Mucosa of rectum (tissue), 2 donors: Measurements from ENCODE around the gene FRMPD1.
"Not testable (repeated sequence)": the region's sequence is repeated elsewhere in the genome, so short reads cannot be mapped to it uniquely, and the experiment has no call there.

Source experiments
- H3K27ac ChIP-seq, 2 donors: one replicate each; pipeline ENCODE4 v1.7.0; 2013; ENCODE audit warnings: inconsistent platforms in 2 of 2, low read depth in 2 of 2, low read length in 2 of 2
- H3K27me3 ChIP-seq, 2 donors: one replicate each; pipeline ENCODE4 v1.7.0; 2013; ENCODE audit warnings: low read length in 2 of 2; ENCODE audit not compliant: control insufficient read depth in 2 of 2, insufficient read depth in 2 of 2
- H3K36me3 ChIP-seq, 2 donors: one replicate each; pipeline ENCODE4 v1.7.0; 2013; ENCODE audit warnings: low read length in 2 of 2; ENCODE audit not compliant: control insufficient read depth in 2 of 2, insufficient read depth in 2 of 2
- H3K4me1 ChIP-seq, 2 donors: one replicate each; pipeline ENCODE4 v1.7.0; 2013; ENCODE audit warnings: low read length in 2 of 2, mild to moderate bottlenecking in 1 of 2; ENCODE audit not compliant: control insufficient read depth in 2 of 2, insufficient read depth in 2 of 2
- H3K4me3 ChIP-seq, 2 donors: one replicate each; pipeline ENCODE4 v1.7.0; 2013; ENCODE audit warnings: low read length in 2 of 2
- H3K9ac ChIP-seq, 2 donors: one replicate each; pipeline ENCODE4 v1.7.0; 2013; ENCODE audit warnings: low read length in 2 of 2, low read depth in 1 of 2, mild to moderate bottlenecking in 1 of 2
- H3K9me3 ChIP-seq, 2 donors: one replicate each; pipeline ENCODE4 v1.7.0; 2013; ENCODE audit warnings: low read length in 2 of 2; ENCODE audit not compliant: control insufficient read depth in 2 of 2
- donor health status: healthy.
- donor health status: Normal muscosa, but diverticular disease.

The FRMPD1 gene

GRCh38 chr9:37749129-37749528, 98.4 kb downstream of the FRMPD1 start:
- no peaks in the 10 kb centered on the region for H3K9me3 ChIP-seq
- H3K4me3 ChIP-seq: no peak overlapping the region
- H3K9ac ChIP-seq: no peak overlapping the region
- no peak overlapping the region for H3K27ac ChIP-seq
- peaks cover 3 to 6% of the 10 kb centered on the region in 2 donors for H3K4me1 ChIP-seq
- H3K27me3 ChIP-seq: no peaks in the 10 kb centered on the region
- no peaks in the 10 kb centered on the region for H3K36me3 ChIP-seq

GRCh38 chr9:37751186-37751585, 100.4 kb downstream of the FRMPD1 start:
- H3K27ac ChIP-seq: no peak overlapping the region
- H3K27me3 ChIP-seq: no peaks in the 10 kb centered on the region
- no peaks in the 10 kb centered on the region for H3K9me3 ChIP-seq
- no peaks in the 10 kb centered on the region for H3K36me3 ChIP-seq
- no peak overlapping the region for H3K9ac ChIP-seq
- peaks cover 11 to 13% of the 10 kb centered on the region in 2 donors for H3K4me1 ChIP-seq
- H3K4me3 ChIP-seq: no peak overlapping the region

GRCh38 chr9:37751704-37752103, 101.0 kb downstream of the FRMPD1 start:
- H3K4me1 ChIP-seq: peaks cover 11 to 13% of the 10 kb centered on the region in 2 donors
- H3K9ac ChIP-seq, H3K9me3 ChIP-seq: not testable (repeated sequence)

GRCh38 chr9:37752112-37752511, 101.4 kb downstream of the FRMPD1 start:
- not testable (repeated sequence) for H3K9me3 ChIP-seq, H3K9ac ChIP-seq, H3K36me3 ChIP-seq, H3K27ac ChIP-seq, H3K4me3 ChIP-seq, H3K27me3 ChIP-seq
- peaks cover 11 to 13% of the 10 kb centered on the region in 2 donors for H3K4me1 ChIP-seq

More at GRCh38 chr9:37751704-37752103, 101.0 kb downstream of the FRMPD1 start:
- not testable (repeated sequence) for H3K27ac ChIP-seq, H3K27me3 ChIP-seq, H3K4me3 ChIP-seq, H3K36me3 ChIP-seq

- Histone ChIP-seq H3K4me1 (peaks cover 11 to 13% of the 10 kb centered on the region in 2 donors), H3K9ac (peak overlapping the region in 1 of 2 donors; percentile 86), H3K27ac (no peak overlapping the region), H3K27me3 (no peaks in the 10 kb centered on the region), H3K9me3 (no peaks in the 10 kb centered on the region), H3K4me3 (peak overlapping the region; percentile 81 to 98), H3K36me3 (peaks cover 0 to 3% of the 10 kb centered on the region in 2 donors)
These were observed 102.1 kb downstream of the FRMPD1 start for GRCh38 chr9:37752642-37753488.

DNA sequence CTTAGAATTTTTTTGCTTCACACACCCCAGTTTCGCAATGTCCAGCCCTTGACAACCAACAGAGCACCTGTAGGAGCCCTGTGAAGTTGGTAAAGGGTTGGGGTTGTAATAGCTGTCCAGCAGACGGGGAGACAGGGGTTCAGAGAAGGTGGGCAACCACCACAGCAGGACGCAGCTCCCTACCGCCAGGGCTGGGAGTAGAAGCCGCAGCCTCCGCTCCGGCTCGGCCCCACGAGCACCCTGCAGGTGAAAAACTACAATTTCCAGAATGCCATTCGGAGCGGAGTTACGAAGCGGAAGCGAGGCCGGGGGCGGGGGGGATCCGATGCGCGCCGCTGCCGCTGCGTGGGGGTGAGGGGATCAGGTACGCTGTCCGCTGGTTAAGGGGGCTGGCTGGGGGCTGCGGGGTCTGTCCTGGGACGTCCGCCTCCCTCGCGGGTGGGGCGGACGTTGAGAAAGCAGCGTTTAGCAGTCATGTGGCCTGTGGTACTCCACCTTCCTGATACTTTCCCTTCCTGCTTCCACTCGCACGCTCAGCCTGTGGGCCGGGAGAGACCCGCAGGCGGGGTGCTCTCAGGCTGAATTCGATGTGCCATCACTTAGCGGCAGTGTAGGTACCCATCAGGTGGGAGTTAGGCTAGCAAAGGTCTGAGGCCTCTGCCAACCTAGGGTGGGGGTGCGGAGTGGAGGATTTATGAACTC, 102.9 kb downstream of the FRMPD1 start, which contains the start of gene TRMT10B:
Gene TRMT10B, plus strand, starts transcription at position 317 of the 702 bp plus-strand sequence. CDS start 8,127 bp downstream, outside the sequence.
- Histone ChIP-seq H3K27ac (peak within 1 kb of the TSS; percentile 58 to 71), H3K36me3 (peaks cover 0 to 3% of the 10 kb centered on the region in 2 donors), H3K9me3 (no peaks in the 10 kb centered on the region), H3K9ac (peak within 1 kb of the TSS; percentile 65 to 86), H3K4me3 (peak within 1 kb of the TSS; percentile 81 to 98), H3K4me1 (peaks cover 11 to 13% of the 10 kb centered on the region in 2 donors), H3K27me3 (no peaks in the 10 kb centered on the region)

GRCh38 chr9:37758747-37759146, 108.0 kb downstream of the FRMPD1 start:
- no peaks in the 10 kb centered on the region for H3K27me3 ChIP-seq

DNA sequence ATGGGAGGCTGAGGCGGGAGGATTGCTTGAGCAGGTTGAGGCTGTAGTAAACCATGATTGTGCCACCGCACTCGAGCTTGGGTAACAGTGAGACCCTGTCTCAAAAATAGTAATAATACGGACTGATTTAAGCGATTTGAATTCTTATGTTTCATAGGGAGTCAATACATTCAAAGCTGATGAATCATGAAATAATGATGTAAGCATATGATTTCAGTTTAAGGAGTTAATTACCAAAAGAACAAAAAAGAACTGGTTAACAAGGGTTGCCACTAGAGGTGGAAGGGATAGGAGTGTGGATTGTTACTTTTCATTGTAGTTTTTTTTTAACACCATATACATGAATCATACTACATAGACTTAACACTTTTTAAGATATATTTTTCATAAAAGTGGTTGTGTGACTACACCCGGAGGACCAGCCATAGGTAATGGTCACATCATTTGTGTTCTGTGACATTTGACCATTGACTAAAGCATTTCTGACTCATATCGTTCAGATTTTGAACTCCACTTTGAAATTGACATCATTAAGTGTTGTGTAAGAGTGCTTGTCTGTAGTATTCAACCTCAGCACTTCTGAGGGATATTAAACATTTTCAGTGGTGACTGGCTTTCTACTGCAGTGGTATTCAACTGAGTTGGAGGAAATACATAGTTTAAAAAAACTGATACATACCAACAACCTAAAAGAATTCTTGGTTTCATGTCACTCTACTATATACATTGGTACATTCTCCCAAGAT, 109.8 kb downstream of the FRMPD1 start:
- no peak overlapping the region for H3K27ac ChIP-seq
- H3K9me3 ChIP-seq: no peaks in the 10 kb centered on the region
- no peak overlapping the region for H3K9ac ChIP-seq
- no peaks in the 10 kb centered on the region for H3K4me1 ChIP-seq
- no peak overlapping the region for H3K4me3 ChIP-seq
- H3K36me3 ChIP-seq: peaks cover 4 to 15% of the 10 kb centered on the region in 2 donors
- no peaks in the 10 kb centered on the region for H3K27me3 ChIP-seq

More at GRCh38 chr9:37758747-37759146, 108.0 kb downstream of the FRMPD1 start:
- no peaks in the 10 kb centered on the region for H3K9me3 ChIP-seq
- peaks cover 3 to 9% of the 10 kb centered on the region in 2 donors for H3K36me3 ChIP-seq
- H3K27ac ChIP-seq: no peak overlapping the region
- H3K9ac ChIP-seq: no peak overlapping the region
- peaks cover 8 to 9% of the 10 kb centered on the region in 2 donors for H3K4me1 ChIP-seq
- no peak overlapping the region for H3K4me3 ChIP-seq

GRCh38 chr9:37761511-37761910, 110.8 kb downstream of the FRMPD1 start:
- Histone ChIP-seq H3K27ac (no peak overlapping the region), H3K27me3 (no peaks in the 10 kb centered on the region), H3K4me1 (no peaks in the 10 kb centered on the region), H3K4me3 (no peak overlapping the region), H3K36me3 (peaks cover 4 to 15% of the 10 kb centered on the region in 2 donors), H3K9me3 (no peaks in the 10 kb centered on the region), H3K9ac (no peak overlapping the region)
